KBM-7 (cell line): ENCODE measurements around the gene PLAC8.
"Not testable (repeated sequence)": the region's sequence is repeated elsewhere in the genome, so short reads cannot be mapped to it uniquely, and the experiment has no call there.

Source experiments
- DNase-seq: peaks from one replicate; pipeline ENCODE4 v3.0.0-alpha.2; 2015
- in situ Hi-C: fragments of 300-500 bp; cut with MboI; formaldehyde crosslinking; loops from 2 replicates; pipeline ENCODE4 v1.14.3; 2020; ENCODE audit warnings: low sequenced_read_pairs, low pct_unique_long_range_greater_than_20kb, mixed read lengths

Gene PLAC8, protein sequence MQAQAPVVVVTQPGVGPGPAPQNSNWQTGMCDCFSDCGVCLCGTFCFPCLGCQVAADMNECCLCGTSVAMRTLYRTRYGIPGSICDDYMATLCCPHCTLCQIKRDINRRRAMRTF

DNA sequence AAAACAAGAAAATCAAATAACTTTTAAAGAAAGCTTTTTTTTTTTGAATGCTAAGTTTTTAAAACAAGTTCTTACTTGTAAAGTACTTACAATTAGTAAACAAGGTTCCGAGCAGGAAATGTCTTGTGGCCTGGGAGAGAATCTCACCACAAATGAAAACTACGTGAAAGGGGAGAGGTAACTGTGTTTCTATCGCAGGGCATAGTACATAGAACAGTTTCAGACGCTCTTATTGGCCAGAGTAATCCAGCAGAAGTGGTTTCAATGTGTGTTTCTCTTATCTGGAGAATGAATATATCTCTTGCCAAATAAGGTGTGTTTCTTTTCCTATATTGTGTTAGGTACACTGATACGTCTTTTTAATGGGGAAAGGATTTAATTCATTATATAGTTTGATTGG, at the start of gene PLAC8:
PLAC8 (minus strand) TSS at position 154 of the 400 bp plus-strand sequence. CDS start 6,808 bp downstream, outside the sequence.
- DNase-seq = peak; percentile 83
- in situ Hi-C loops = no loop called here

- in situ Hi-C loops = no loop called here
- no peak for DNase-seq
Observed at GRCh38 chr4:83153417-83153816, 38.9 kb upstream of the PLAC8 start.

DNA sequence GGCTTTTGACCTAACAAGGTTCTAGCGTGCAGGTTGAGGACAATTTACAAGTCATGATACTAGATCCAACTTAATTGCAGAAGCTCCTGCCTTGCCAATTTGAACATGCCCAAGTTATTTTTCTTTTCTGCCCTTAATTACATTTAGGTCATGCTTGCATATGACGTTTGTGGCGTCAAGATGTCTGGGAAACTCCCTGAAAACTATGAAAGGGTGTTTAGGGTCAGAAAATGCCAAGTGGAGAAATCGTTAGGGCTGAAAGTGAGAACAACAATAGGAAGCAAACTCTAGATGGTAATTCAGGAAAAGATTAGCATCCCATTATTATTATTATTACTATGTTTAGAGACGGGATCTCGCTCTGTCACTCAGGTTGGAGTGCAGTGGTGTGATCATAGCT, 38.2 kb upstream of the PLAC8 start:
- in situ Hi-C loops = no loop called here
- DNase-seq = no peak

GRCh38 chr4:83151651-83152050, 37.1 kb upstream of the PLAC8 start:
- no peak for DNase-seq
- in situ Hi-C loops = no loop called here

GRCh38 chr4:83150653-83151330, 36.3 kb upstream of the PLAC8 start:
- in situ Hi-C loops = no loop called here
- no peak for DNase-seq

- DNase-seq = no peak
- in situ Hi-C loops = no loop called here
Observed at GRCh38 chr4:83149865-83150652, 35.5 kb upstream of the PLAC8 start.

- DNase-seq = no peak
- in situ Hi-C loops = no loop called here
Observed at GRCh38 chr4:83146841-83147240, 32.3 kb upstream of the PLAC8 start.

DNA sequence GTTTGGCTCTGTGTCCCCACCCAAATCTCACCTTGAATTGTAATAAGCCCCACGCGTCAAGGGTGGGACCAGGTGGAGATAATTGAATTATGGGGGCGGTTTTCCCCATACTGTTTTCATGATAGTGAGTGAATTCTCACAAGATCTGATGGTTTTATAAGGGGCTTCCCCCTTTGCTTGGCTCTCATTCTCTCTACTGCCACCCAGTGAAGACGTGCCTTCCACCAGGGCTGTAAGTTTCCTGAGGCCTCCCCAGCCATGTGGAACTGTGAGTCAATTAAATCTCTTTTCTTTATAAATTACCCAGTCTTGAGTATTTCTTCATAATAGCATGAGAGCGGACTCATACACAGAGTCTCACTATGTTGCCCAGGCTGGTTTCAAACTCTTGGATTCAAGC, 31.2 kb upstream of the PLAC8 start:
- DNase-seq, in situ Hi-C loops: not testable (repeated sequence)

GRCh38 chr4:83139514-83140156, 25.1 kb upstream of the PLAC8 start:
- DNase-seq = no peak
- in situ Hi-C loops = no loop called here

DNA sequence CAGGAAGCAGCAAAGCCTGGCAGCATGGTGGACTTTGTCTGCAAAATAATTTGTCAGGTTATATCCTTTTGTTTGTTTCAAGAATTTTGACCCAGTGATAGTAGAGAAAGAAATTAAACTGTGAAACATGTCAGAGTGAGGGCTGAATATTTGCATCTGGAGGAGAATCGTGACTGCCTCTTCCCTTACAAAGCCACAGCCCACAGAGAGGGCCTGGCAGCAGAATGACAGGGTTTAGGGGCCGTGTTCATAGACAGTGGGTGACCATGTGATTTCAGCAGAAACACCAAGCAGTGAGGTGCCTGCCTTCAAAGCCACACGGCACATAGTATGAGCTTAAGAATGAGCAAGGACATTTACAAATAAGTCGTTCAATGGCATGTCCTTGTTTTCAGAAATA, 24.4 kb upstream of the PLAC8 start:
- in situ Hi-C loops = no loop called here
- no peak for DNase-seq

- no peak for DNase-seq
- in situ Hi-C loops = no loop called here
Observed at GRCh38 chr4:83132065-83132464, 17.5 kb upstream of the PLAC8 start.

GRCh38 chr4:83129264-83129663, 14.7 kb upstream of the PLAC8 start:
- no peak for DNase-seq
- in situ Hi-C loops = no loop called here

DNA sequence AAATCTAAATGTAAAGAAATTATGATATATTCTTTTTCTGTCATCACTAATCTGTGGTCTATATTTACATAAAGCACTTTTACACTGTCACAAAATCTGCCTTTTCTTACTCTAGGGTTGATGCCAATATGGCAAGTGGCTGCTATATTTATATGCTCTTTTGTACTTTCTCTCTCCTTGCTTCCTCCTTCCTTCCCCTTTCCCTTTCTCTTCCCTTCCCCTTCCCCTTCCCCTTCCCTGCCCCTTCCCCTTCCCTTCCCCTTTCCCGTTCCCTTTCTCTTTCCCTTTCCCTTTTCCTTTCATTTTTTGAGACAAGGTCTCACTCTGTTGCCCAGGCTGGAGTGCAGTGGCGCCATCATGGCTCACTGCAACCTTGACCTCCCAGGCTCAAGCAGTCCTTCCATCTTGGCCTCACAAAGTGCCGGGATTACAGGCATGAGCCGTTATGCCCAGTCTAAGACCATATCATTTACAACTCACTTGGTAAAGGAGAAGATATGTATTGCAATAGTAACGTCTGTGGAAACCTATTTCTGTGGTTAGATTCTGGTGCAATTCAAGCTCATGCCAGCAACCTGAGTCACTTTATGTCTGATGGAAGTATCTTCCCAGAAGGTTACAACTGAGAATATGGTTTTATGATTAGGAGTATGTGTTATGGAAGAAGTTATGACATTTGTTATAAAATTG, 13.9 kb upstream of the PLAC8 start:
- DNase-seq = no peak
- in situ Hi-C loops = no loop called here

GRCh38 chr4:83125738-83126141, 11.2 kb upstream of the PLAC8 start:
- peak; percentile 80 for DNase-seq
- in situ Hi-C loops = no loop called here

DNA sequence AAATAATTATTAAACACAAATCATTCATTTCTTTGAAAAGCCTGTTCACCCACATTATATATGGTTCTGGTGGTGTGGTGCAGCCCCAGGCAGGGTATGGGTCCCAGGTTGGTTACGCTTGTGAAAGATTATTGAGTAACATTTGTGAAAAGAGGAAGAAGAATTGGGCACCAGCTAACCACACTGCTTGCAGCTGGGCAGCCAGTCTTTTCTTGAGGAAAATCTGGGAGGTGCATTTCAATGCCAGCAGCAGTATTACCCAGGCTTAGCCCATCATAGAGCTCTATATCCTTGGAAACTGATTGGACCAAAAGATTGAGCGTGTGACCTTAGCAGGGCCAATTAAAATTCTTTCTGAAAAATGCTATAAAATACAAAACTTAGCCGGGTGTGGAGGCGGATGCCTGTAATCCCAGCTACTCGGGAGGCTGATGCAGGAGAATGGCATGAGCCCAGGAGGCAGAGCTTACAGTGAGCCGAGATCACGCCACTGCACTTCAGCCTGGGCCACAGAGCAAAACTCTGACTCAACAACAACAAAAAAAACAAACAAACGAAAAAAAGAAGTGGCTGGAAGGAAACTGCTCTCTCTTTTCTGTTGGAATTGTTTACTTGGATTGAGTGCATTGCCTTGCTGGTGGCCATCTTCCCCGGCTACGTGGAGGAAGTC, 9.7 kb upstream of the PLAC8 start:
- in situ Hi-C loops = no loop called here

GRCh38 chr4:83121246-83121645, 6.7 kb upstream of the PLAC8 start:
- in situ Hi-C loops = no loop called here
- DNase-seq = no peak

More for the DNA sequence above, 9.7 kb upstream of the PLAC8 start:
- DNase-seq = peak; percentile 89

DNA sequence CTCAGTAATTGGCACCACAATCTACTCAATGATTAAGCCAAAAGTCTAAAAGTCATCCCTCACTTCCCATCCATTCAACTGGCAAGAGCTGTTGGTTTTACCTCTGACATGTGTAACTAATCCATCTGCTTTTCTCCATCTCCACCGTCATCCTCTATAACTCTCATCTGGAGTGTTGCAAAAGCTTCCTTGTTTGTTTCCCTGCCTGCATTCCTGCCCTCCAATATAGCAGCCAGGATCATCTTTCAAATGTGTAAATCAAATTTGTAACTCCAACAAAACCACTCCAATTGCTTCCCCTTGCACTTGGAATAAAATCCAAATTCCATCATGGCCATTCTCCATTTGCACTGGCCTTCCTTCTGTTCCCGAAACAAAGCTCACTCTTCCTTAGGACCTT, 4.3 kb upstream of the PLAC8 start:
- DNase-seq = no peak
- in situ Hi-C loops = no loop called here

- in situ Hi-C loops = no loop called here
- no peak for DNase-seq
Observed at GRCh38 chr4:83115656-83116285, 1.2 kb upstream of the PLAC8 start.
